Body of pancreas (tissue), 4 donors: ENCODE data around the gene CNTN2.

Source experiments
- POLR2A ChIP-seq, 3 donors: fragments of 450-650 bp; IDR thresholded peaks; one replicate each; pipeline ENCODE4 v1.6.1; 2016; ENCODE audit warnings: antibody characterized with exemption in 3 of 3, mild to moderate bottlenecking in 2 of 3
- TF ChIP-seq, protein P1 (sequence below), 7 experiments: fragments of 450-650 bp in 4 of 7; fragments of 200-600 bp in 3 of 7; sonication (generic) in 3 of 7; IDR thresholded peaks; one replicate each; pipeline ENCODE4 v1.5.1; 2016 to 2019; ENCODE audit warnings: antibody characterized with exemption in 7 of 7

DNA sequence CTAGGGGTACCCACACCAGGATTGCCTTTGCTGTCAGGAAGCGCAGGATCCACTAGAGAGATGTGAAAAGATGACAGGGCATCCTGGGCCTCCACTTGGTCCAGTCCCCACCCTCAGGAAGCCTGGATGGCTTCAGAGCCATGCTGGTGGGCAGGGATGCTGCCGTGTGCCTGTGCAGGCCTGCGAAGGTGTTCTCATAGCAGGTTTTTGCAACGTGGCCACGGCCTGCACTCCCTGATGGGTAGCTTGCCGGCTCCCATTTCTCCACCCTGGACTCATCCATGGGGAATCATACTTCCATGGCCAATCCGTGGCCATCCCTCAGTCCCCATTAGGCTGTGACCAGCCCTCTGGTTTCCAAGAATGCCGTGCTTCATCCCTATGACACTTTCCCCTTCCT, 34.1 kb upstream of the CNTN2 start:
- TF ChIP-seq, protein P1, sequence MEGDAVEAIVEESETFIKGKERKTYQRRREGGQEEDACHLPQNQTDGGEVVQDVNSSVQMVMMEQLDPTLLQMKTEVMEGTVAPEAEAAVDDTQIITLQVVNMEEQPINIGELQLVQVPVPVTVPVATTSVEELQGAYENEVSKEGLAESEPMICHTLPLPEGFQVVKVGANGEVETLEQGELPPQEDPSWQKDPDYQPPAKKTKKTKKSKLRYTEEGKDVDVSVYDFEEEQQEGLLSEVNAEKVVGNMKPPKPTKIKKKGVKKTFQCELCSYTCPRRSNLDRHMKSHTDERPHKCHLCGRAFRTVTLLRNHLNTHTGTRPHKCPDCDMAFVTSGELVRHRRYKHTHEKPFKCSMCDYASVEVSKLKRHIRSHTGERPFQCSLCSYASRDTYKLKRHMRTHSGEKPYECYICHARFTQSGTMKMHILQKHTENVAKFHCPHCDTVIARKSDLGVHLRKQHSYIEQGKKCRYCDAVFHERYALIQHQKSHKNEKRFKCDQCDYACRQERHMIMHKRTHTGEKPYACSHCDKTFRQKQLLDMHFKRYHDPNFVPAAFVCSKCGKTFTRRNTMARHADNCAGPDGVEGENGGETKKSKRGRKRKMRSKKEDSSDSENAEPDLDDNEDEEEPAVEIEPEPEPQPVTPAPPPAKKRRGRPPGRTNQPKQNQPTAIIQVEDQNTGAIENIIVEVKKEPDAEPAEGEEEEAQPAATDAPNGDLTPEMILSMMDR (IDR thresholded peaks at IDR 0.05), result no peak
- no peak for TF ChIP-seq POLR2A (IDR thresholded peaks at IDR 0.05)
